Activated B cell treated with CpG ODN at 0.5 μM for 24 hours (primary cell): Measurements from ENCODE around the gene OR2H1. TPM values are rescaled to one million over a fixed set of nuclear protein-coding genes. Genes with fewer than 3 reads are reported as not detected.

ENCODE experiments used
- ATAC-seq: fragments of 200-7000 bp; cut with Tn5 transposase; one replicate; pipeline ENCODE4 v1.10.0; 2021; ENCODE audit warnings: low read depth, mild to moderate bottlenecking, moderate library complexity
- CTCF ChIA-PET: fragments of 350-600 bp; sonication (Branson Sonifier 250); formaldehyde crosslinking; loops from one replicate; lab custom pipeline; 2021; ENCODE audit warnings: antibody characterized with exemption; lab: Charles Lee
- POLR2A ChIA-PET: fragments of 350-600 bp; sonication (Branson Sonifier 250); formaldehyde crosslinking; loops from one replicate; lab custom pipeline; 2021; ENCODE audit warnings: antibody characterized with exemption; lab: Charles Lee
- DNase-seq: peaks from one replicate; pipeline ENCODE4 v3.0.0; 2022
- H3K27ac Mint-ChIP-seq: one replicate; pipeline ENCODE4 v1.8.0; 2020; ENCODE audit warnings: mixed read lengths
- H3K27me3 Mint-ChIP-seq: one replicate; pipeline ENCODE4 v1.8.0; 2021; ENCODE audit warnings: mixed read lengths
- H3K36me3 Mint-ChIP-seq: one replicate; pipeline ENCODE4 v1.8.0; 2021; ENCODE audit warnings: low read depth, mixed read lengths
- H3K4me1 Mint-ChIP-seq: one replicate; pipeline ENCODE4 v1.8.0; 2021; ENCODE audit warnings: mixed read lengths
- H3K4me3 Mint-ChIP-seq: one replicate; pipeline ENCODE4 v1.8.0; 2020; ENCODE audit warnings: mild to moderate bottlenecking, mixed read lengths
- H3K9me3 Mint-ChIP-seq: one replicate; pipeline ENCODE4 v1.8.0; 2020; ENCODE audit warnings: mixed read lengths
- CTCF ChIP-seq: fragments of 200-600 bp; IDR thresholded peaks from one replicate; pipeline ENCODE4 v1.8.0; 2022; ENCODE audit warnings: antibody characterized with exemption, mild to moderate bottlenecking
- intact Hi-C: fragments of 100-400 bp; cut with micrococcal nuclease; formaldehyde crosslinking; loops from one replicate; pipeline ENCODE4 v1.15.1; 2024
- total RNA-seq: library from RNA; stranded (reverse); gene quantifications from 2 replicates; pipeline ENCODE4 v1.2.3, GENCODE V29; 2022

The OR2H1 gene
- total RNA-seq, 1 donor from 2014 or later = not detected

GRCh38 chr6:29499704-29500103 lies 42.7 kb downstream of the OR2H1 start:
- Mint-ChIP-seq H3K27me3 (peaks cover 24% of the 10 kb centered on the region), H3K27ac (no peak overlapping the region), H3K4me3 (no peak overlapping the region), H3K4me1 (no peaks in the 10 kb centered on the region), H3K36me3 (no peaks in the 10 kb centered on the region), H3K9me3 (no peaks in the 10 kb centered on the region)
- TF ChIP-seq CTCF = no peak
- no peak for DNase-seq
- ATAC-seq = no peak
- intact Hi-C loops = no loop called here
- ChIA-PET POLR2A (no interaction called here), CTCF (no interaction called here)

- ChIA-PET CTCF (no interaction called here), POLR2A (no interaction called here)
- ATAC-seq (no peak), DNase-seq (no peak)
- H3K36me3 Mint-ChIP-seq = no peaks in the 10 kb centered on the region
- no peak for TF ChIP-seq CTCF
- H3K27me3 Mint-ChIP-seq = peaks cover 20% of the 10 kb centered on the region
- no peaks in the 10 kb centered on the region for H3K4me1 Mint-ChIP-seq
- no peak overlapping the region for H3K27ac Mint-ChIP-seq
- intact Hi-C loops = no loop called here
- H3K9me3 Mint-ChIP-seq = no peaks in the 10 kb centered on the region
- no peak overlapping the region for H3K4me3 Mint-ChIP-seq
Measured at GRCh38 chr6:29500594-29500993, 43.6 kb downstream of the OR2H1 start.

- H3K9me3 Mint-ChIP-seq = no peaks in the 10 kb centered on the region
- CTCF ChIA-PET = no interaction called here
- intact Hi-C loops = no loop called here
- no peak for TF ChIP-seq CTCF
- no peak overlapping the region for H3K27ac Mint-ChIP-seq
- H3K4me1 Mint-ChIP-seq = no peaks in the 10 kb centered on the region
- no peak overlapping the region for H3K4me3 Mint-ChIP-seq
- no peak for DNase-seq
- ATAC-seq = no peak
- H3K36me3 Mint-ChIP-seq = no peaks in the 10 kb centered on the region
- peaks cover 20% of the 10 kb centered on the region for H3K27me3 Mint-ChIP-seq
- POLR2A ChIA-PET = no interaction called here
Measured at GRCh38 chr6:29501106-29501505, 44.2 kb downstream of the OR2H1 start.

GRCh38 chr6:29502181-29502580 lies 45.2 kb downstream of the OR2H1 start:
- no peak for ATAC-seq
- CTCF ChIA-PET = no interaction called here
- no peak for TF ChIP-seq CTCF

GRCh38 chr6:29502597-29502996 lies 45.6 kb downstream of the OR2H1 start:
- Mint-ChIP-seq H3K4me3 (no peak overlapping the region), H3K36me3 (no peaks in the 10 kb centered on the region), H3K27ac (no peak overlapping the region), H3K27me3 (peaks cover 9% of the 10 kb centered on the region), H3K4me1 (no peaks in the 10 kb centered on the region), H3K9me3 (no peaks in the 10 kb centered on the region)
- POLR2A ChIA-PET = no interaction called here
- DNase-seq = no peak
- CTCF ChIA-PET = no interaction called here
- no peak for ATAC-seq
- TF ChIP-seq CTCF = no peak
- intact Hi-C loops = no loop called here

More at GRCh38 chr6:29502181-29502580, 45.2 kb downstream of the OR2H1 start:
- no peaks in the 10 kb centered on the region for H3K4me1 Mint-ChIP-seq
- intact Hi-C loops = no loop called here
- no peaks in the 10 kb centered on the region for H3K36me3 Mint-ChIP-seq
- POLR2A ChIA-PET = no interaction called here
- H3K27ac Mint-ChIP-seq = no peak overlapping the region
- DNase-seq = no peak
- H3K4me3 Mint-ChIP-seq = no peak overlapping the region
- H3K27me3 Mint-ChIP-seq = peaks cover 13% of the 10 kb centered on the region
- no peaks in the 10 kb centered on the region for H3K9me3 Mint-ChIP-seq
